Hematopoietic multipotent progenitor cell treated with erythropoietin and hydrocortisone succinate and interleukin-3 and kit ligand, for 15 days (in vitro differentiated cells): Measurements from ENCODE around the gene ABLIM1.

Experiments used
- DNase-seq: peaks from one replicate; pipeline ENCODE4 v3.0.0-alpha.2; 2015; ENCODE audit warnings: low spot score

ABLIM1 gene

DNA sequence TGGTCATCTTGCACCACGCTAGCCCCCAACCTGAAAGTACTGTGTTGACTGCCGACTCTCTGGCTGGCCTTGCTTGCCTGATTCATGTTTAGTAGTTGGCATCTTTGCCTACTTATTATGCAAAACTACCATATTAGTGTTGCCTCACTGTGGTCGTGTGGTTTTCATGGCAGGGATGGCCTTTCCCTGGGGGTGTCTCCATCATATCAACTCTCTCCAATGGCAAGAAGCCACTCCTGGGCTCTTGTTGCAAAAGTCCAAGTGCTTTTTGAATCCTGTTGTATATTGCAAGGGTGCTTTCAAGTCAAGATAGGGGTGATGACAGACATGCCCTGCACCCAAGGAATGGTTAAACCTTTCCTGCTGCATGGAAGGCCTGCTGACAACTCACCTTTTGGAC is 39.4 kb downstream of the ABLIM1 start:
- no peak for DNase-seq

DNA sequence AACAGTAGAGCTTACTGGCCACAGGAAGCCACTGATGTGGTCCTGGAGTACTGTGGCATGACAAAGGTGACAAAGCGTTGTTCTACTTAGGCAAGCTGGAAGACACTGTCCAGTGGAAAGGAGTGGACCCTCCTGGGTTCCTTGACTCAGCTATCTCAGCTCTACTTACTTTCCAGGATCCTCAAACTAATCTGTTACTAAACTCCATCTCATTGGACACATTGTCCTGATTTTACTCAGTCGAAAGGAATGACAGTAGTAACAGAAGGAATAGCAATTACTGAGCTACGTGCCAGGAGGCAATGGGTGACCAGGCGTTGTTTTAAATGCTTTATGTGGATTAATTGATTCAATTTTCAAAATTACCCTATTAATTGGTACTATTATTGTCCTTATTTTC is 41.6 kb downstream of the ABLIM1 start:
- no peak for DNase-seq

DNA sequence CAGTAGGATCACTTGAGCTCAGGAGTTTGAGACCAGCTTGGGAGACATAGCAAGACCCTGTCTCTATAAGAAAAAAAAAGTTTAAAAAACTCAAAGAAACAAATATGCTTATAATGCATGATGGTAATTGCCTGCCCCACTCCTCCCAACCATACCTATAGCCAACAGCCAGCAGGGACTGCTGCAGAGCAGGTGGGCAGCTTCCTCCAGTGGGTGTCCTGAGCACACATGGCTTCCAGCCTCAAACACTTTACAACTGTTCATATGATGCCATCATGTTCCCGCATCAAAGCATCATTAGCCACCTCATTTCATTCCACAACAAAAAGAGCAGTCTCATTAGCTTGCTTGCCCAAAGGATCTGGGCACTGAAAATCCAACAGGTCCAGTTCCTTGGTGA is 42.0 kb downstream of the ABLIM1 start:
- DNase-seq: no peak

DNA sequence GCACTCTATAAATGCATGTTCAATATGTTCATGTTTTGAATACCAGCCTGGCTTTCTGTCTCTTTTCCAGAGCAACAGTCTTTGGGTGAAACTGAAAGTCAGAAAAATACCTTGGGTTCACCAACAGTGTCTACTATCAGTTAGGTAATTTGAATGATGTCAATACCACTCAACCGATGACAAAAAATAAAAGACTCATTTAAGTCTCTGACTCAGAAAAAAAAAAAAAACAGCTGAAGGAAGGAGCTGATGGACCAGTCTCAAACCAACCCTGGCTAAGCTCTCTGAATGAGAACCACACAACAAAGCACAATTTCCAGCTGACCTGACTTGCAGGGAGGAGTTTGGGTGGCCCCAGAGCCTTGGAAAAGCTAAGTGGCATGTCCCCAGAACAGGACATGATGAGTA is 42.5 kb downstream of the ABLIM1 start:
- DNase-seq: no peak

DNA sequence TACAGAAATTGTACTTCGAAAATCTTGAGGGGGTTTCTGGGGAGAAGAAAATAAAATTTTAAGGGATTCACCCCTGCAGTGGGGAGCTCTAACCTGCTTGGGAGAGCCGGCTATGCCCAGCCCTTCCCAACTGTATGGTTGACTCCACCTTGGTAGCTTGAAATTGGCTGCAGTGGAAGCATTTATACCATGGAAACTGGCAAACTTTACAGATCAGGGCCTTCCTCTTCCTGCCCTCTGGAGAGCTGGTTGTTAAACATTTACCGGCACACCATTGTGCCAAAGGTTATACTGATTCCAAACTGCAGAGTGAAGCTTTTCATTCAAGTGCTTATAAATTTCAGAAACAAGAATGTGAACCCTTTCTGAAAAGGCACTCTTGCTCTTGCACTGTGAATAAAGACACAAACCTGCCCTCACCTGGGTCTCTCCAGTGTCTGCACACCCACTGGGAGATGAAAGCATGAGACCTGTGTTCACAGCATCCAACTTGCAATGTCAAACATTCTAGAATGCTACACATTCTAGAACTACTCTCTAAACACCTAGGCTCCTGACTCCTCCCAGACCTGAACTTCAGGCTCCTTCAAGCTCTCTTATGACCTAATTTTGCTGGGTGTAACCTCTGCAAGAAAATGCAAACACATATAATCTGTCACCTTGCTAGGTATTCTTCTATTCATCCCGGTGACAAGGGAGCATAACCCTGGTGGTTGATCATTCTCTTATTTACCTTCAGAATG is 44.7 kb downstream of the ABLIM1 start:
- DNase-seq: no peak

DNA sequence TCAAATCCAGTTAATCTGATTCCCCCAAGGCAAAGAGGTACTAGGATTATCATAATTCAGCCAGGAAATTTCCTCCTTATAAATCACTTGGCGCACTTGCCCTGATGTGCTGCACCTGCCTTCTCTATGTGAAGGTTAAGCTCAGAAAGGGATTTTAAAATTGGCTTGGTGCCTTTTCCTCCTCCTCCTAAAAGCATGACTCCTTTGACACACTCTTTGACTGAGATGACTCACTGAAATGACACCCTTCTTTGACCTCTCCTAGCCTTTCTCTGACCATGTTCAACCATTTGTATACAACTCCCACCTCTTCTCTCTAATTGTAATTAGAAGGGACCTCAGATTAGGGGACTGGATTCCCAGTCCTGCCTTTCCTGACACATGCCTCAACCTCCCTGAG is 46.5 kb downstream of the ABLIM1 start:
- no peak for DNase-seq

DNA sequence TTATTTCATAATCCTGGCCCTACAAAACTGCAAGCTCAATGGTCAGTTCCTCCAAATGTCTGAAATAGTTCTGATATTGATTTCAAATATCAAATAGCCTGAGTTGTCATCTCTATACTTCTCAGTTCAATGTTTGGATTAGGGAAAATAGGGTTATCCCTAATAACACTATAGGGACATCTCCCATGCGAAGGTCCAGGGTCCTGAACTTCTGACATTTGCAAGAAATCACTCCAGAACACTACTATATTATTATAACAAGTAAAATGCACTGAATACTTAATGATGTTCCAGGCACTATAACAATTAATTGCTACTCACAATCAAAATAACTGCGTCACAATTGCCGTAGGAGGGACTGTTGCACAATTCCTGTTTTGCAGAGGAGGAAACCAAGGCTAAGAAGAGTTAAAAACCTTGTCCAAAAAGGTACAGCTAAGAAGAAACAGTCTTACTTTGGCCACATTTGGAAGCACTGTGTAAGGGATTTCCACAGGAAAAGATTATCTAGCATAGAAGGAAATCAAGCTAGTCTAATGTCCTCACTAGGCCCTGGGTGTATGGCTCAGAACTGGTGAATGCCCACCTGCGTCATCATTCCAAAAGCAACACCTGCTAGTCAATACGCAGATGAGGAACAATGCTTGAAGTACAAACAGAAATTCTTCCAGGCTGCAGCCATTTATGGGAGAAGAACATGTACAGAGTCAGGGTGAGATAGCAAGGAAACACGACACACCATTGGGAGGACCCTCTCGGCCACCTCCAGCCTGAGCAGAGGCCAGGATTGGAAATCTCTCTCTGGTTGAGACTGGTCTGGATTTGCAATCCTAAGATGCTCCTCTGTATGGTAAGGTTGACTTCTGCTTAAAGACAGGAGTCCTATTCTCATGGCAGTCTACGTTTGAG is 48.3 kb downstream of the ABLIM1 start:
- no peak for DNase-seq

DNA sequence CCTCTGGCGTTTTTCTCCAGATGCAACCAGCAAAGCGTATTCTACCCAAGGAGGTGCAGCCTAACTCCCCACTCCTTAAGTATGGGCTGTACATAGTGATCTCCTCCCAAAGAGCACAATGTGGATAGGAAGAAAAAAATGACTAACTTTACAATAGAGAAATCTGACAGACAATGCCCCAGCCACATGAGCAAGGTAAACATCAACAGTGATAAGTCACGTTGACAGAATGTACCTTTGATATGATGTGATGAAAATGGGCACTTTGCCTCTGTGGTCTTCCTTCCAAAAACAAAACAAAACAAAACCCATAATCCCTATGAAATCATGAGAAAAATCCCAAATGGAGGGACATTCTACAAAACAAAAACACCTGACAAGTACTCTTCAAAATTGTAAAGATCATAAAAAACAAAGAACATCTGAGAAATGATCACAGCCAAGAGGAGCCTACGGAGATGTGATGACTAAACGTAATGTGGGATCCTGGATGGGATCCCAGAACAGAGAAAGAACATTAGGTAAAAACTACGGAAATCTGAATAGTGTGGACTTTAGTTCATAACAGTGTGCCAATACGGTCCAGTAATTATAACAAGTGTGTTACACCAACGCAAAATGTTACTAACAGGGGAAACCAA is 50.6 kb downstream of the ABLIM1 start:
- no peak for DNase-seq

DNA sequence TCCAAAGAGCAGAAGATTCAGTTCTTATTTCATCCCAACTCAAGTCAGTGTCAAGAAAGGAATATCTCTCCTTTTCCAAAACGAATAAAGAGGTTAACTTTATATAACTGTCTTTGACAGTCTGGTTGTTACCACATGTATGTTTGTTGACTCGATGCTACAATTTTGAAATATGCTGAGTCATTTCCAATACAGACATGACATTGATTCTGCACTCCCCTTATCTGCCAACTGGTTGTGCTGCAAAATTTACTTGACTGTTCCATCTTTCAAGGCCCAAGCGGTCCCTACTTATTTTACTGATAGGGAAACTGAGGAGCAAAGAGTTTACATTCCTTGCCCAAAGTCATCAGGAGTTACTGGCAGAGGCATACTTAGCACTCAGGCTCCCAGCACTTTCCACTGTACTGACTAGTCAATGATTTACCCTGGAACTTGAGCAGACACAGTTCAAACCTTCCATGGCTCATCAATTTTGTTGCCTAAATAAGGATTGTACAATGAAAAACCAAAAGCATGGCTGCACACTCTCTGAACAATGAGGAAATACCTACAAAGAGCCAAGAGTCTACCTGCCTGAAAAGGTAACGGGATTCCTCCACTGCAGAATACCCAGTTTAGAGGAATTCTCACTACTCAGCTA is 52.8 kb downstream of the ABLIM1 start:
- peak; percentile 8 for DNase-seq

DNA sequence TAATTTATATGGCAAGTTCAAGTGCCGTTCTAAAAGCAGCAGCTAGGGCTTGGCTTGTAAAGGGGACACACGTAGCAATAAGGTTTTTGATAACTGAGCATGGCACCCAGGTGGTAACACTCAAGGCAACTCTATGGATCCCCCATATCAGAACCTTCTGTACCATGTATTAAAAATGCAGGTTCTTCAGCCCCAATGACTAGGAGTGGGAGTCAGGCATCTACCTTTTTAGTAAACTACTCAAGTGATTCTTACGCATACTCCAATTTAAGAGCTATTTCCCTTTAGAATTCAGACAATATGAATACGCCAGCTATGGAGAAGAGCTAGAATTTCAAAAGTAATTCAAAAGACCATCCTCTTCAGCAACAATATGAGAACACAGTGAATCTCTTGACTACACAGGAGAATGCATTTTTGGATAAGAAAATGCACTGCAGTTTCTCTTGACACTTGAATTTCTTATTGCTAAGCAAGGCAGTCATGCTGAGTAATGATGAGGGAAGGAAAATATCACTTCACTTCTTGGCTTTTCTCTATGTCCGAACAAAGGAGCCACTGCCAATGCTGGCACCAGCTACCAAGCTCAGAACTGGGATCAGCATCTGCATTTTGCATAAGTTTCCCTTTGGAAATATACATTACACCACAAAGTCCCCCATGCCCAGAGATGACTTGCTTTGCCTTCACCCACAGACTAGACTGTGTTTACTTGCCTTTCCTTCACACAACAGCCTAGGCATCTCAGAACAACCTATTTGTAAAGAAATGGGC is 53.5 kb downstream of the ABLIM1 start:
- peak; percentile 17 for DNase-seq

DNA sequence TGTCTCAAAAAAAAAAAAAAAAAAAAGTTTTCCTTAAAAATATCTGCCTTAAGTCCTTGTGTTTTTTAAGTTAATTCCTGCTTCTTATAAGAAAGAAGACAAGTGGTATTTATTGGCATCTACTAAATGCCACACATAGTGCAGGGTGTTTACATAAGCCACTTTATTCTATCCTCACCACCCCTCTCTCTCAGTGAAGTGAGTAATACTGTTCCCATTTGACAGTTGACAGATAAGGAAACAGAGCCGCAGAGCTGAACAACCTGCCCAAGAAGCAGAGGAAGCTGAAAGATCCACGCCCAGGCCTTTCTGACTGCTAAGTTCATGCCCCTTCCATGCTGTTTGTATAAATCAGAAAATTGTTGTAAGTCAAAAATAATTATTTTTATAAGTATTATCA is 54.1 kb downstream of the ABLIM1 start:
- DNase-seq: peak; percentile 55

DNA sequence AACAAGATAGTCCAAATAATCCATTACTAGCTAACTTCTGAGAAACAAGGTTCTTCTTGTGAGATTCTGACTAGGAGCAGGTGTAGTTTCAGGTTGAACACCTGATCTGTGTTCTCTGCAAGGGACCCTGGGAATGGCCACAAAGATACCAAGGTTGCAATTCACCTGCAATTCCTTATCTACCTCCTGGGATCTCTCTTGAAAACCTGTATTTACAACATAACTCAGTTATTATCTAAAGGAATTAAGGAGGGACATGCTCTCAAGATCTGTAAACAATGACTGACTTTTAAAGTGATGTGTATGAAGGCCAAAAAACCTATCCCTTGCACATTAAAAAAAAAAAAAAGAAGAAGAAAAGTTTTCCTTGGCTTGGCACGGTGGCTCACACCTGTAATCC is 54.8 kb downstream of the ABLIM1 start:
- DNase-seq: no peak

DNA sequence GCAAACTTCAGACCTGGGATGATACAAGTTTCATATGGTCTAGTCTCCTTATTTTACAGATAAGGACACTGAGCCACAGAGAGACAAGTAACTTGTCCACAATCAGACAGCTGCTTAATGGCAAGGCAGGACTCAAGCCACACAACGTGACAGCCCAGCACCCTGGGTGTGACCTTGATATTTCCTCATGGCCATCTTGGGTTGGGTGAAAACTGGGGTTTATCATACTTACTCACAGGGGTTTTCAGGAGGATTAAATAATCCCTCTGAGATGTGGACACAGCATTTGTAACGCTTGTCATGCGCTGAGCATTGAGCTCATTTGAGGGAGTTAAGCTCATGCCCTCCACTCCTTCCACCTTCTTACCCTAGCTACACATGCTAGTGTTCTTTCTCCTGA is 58.0 kb downstream of the ABLIM1 start:
- peak; percentile 34 for DNase-seq

DNA sequence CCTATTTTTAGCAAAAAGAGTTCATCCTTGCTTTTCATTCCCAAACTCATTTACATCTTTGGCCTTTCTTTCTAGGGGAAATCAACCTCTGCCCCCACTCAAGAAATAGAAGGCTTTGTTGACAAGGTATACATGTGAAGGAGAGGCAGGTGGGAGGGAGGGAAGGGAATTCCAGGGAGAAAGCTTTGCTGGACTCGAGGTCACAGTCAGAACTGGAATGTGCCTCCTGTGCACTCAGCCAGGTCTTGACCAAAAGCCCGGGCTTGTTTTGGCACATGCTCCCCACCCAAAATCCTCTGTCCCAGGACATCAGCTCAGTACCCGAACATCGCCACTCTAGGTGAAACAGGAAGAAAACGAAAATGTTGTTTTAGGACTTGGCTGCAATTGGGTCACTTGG is 61.3 kb downstream of the ABLIM1 start:
- no peak for DNase-seq

DNA sequence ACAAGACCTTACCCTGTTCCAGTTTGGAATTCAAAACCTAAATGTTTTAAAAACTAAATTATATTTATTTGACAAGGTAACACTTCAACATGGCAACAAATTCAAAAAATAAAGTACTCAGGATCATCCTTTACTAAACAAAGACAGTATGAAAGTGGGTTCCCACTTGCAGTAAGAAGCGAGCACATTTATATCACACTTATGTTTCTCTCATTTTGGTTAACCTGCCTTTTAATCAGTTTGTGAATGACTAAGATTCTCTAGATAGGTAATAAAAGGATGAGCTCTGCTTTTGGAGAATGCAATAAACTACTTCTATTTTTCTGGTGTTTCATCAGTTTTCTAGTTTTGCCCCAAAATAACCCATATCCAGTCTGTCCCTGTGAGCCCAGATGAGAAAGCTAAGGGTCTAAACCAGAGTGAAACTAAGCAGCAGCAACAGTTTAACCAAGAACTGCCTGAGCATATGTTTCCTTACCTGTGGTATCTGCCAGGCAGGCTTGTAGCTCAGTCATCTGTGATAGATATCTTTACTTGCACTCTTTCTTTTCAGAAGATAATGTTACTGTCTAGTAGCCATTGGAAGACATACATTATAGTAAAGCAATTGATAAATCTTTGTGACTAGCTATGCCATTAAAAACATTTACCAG is 64.1 kb downstream of the ABLIM1 start:
- DNase-seq: no peak

DNA sequence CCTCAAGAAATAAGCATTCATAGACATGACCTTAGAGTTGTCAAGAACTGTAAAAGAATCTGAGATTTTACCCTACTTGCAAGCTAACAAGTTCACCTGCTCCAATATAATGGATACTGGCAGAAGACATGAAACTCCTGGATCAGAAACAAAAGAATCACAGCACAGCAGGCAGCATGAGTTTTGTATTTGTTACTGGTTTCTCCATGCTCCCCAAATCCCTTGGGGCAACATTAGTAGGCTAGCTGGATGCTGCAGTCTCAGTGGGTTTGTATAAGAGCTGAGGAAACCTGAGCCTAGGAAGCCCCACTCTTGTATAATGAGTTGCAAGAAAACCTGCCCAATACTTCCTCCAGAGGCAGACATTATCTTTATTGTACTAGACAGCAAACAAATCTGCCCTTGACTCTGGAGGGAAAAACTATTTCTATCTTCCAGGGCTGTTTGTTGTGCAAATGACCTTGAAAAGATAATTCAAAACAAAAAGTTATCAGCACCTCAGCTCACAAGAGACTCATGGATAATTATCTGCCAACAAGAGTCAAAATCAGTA is 64.8 kb downstream of the ABLIM1 start:
- no peak for DNase-seq

DNA sequence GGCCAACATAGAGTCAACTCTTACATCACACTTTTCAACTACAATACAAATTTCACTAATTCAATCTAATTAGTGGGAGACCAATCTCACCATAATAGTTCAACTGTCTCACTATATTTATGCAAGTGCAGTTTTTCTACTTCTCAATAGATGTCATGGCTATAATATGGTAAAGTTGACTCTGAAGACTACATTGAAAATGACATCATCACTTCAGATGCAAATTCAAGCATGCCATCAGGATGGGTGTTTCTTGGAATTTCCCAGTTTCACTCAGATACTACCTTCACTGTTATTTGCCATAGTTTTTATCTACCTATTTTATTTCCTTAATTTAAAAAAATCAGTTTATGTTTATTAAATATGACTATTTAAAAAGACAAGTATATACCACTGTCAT is 67.1 kb downstream of the ABLIM1 start:
- DNase-seq: no peak

DNA sequence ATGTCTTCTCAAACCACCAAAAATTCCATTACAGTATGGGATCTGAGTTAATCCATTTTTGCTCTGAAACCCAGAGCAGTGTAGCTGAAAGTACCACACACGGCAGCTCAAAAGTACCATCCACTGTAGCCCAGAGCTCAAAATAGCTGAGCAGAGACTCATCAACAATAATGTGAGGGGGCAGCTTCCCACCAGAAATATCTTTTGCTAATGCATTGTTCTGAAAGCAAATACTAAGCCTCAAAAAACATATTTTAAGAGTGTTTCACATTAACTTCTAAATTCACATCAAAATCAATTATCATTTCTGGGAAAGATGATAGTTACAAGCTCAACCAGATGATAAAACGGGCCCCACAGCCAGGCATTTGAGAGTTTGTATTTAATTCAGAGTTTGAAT is 73.7 kb downstream of the ABLIM1 start:
- DNase-seq: no peak

DNA sequence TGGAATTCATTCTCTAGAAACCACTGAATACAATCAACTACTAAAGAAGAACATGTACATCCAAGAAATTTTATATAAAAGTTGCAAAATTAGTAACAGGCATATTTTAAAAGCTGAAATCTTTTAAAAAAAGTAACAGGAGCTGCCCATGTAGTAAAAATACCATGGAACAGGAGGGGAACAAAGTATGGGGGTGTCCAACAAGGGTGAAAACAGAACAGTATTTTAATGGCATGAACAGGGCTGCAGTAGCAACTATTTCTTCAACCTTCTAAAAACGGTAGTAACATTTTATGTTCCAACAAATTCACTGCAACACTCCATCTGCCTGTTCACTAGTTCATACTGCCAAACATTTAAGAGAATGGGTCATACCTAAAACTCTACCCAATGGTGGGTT is 77.0 kb downstream of the ABLIM1 start:
- DNase-seq: no peak

DNA sequence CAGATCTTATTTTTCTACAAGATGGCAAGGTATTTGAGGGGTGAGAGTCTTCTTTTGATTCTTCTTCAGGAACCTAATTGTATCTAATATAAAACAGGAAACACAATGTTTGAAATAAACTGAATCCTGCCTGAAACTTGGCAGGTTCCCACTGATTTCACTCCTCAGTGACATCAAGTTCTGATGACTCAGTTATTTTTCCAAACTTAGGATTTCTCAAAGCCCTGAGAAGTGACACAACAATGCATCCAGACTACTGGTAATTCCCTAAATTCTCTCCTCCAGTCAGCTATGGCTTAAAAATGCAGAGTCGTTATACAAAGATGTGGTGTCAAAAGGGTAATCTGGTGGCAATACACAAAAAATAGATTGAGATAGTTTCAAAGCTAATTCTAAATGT is 80.9 kb downstream of the ABLIM1 start:
- no peak for DNase-seq

DNA sequence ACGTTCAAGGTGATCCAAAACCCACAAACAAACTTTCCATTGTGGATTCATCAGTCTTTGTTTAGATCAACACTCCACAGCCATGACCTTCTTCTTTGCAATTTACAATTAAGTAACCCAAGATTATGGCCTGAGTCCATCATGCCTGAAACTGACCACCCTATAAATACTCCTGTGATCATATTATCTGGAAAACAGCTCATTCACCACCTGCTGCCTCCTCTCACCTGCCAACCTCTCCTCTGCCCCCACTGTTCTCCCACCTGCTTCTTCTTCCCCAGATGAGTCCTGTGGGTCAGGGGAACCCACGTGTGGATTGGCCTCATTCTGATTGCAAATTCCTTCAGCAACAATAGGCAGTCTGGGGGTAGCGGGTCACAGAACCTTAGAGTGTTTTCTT is 81.4 kb downstream of the ABLIM1 start:
- no peak for DNase-seq
